KG1 (cell line): ENCODE results near the gene SFI1.
"Not testable (repeated sequence)": the region's sequence is repeated elsewhere in the genome, so short reads cannot be mapped to it uniquely, and the experiment has no call there.

Experiments used
- DNase-seq: peaks from one replicate; lab custom pipeline; 2025; lab: John Stamatoyannopoulos, UW

SFI1 gene

GRCh38 chr22:31637891-31638618 lies 141.7 kb downstream of the SFI1 start:
- peak; percentile 78 for DNase-seq

- no peak for DNase-seq
Measured at GRCh38 chr22:31639436-31640039, 143.2 kb downstream of the SFI1 start.

- no peak for DNase-seq
Measured at GRCh38 chr22:31646186-31647019, 150.1 kb downstream of the SFI1 start.

GRCh38 chr22:31647066-31647465 lies 150.7 kb downstream of the SFI1 start:
- no peak for DNase-seq

GRCh38 chr22:31647523-31648320 lies 151.4 kb downstream of the SFI1 start:
- DNase-seq, result no peak

GRCh38 chr22:31650391-31650790 lies 154.1 kb downstream of the SFI1 start:
- no peak for DNase-seq

GRCh38 chr22:31651664-31652063 lies 155.3 kb downstream of the SFI1 start:
- DNase-seq, result no peak

- no peak for DNase-seq
Measured at GRCh38 chr22:31652088-31652487, 155.8 kb downstream of the SFI1 start.

GRCh38 chr22:31652911-31653684 lies 156.8 kb downstream of the SFI1 start:
- no peak for DNase-seq

GRCh38 chr22:31653944-31654343 lies 157.6 kb downstream of the SFI1 start:
- DNase-seq, result no peak

GRCh38 chr22:31654408-31654807 lies 158.1 kb downstream of the SFI1 start:
- DNase-seq, result no peak

- DNase-seq, result no peak
Measured at GRCh38 chr22:31659246-31659645, 162.9 kb downstream of the SFI1 start.

- not testable (repeated sequence) for DNase-seq
Measured at GRCh38 chr22:31660860-31661341, 164.6 kb downstream of the SFI1 start.

- peak; percentile 96 for DNase-seq
Measured at GRCh38 chr22:31661851-31662667, 165.7 kb downstream of the SFI1 start, which contains the start of gene PISD. Gene PISD, minus strand, starts transcription at chr22:31662215. Its CDS starts 7 bp downstream, at chr22:31662208.

- no peak for DNase-seq
Measured at GRCh38 chr22:31662668-31663037, 166.3 kb downstream of the SFI1 start.
